Measurements from ENCODE around the gene FTO.

FTO gene

GRCh38 chr16:54063279-54063773 lies 359.4 kb downstream of the FTO start:
- no peak for DNase-seq

GRCh38 chr16:54066451-54067105 lies 362.6 kb downstream of the FTO start:
- DNase-seq = no peak

- DNase-seq = no peak
Measured at GRCh38 chr16:54067322-54068065, 363.5 kb downstream of the FTO start.

GRCh38 chr16:54068212-54068611 lies 364.3 kb downstream of the FTO start:
- DNase-seq = no peak

- no peak for DNase-seq
Measured at GRCh38 chr16:54069601-54070239, 365.8 kb downstream of the FTO start.

- DNase-seq = no peak
Measured at GRCh38 chr16:54070789-54071343, 366.9 kb downstream of the FTO start.

- no peak for DNase-seq
Measured at GRCh38 chr16:54071514-54071913, 367.6 kb downstream of the FTO start.

GRCh38 chr16:54072237-54072636 lies 368.3 kb downstream of the FTO start:
- DNase-seq = no peak

GRCh38 chr16:54073356-54073755 lies 369.4 kb downstream of the FTO start:
- DNase-seq = no peak

- DNase-seq = no peak
Measured at GRCh38 chr16:54075446-54075845, 371.5 kb downstream of the FTO start.

- no peak for DNase-seq
Measured at GRCh38 chr16:54076006-54076504, 372.1 kb downstream of the FTO start.

GRCh38 chr16:54077050-54077821 lies 373.3 kb downstream of the FTO start:
- no peak for DNase-seq

- DNase-seq = no peak
Measured at GRCh38 chr16:54080524-54081008, 376.6 kb downstream of the FTO start.

- DNase-seq = no peak
Measured at GRCh38 chr16:54086791-54087190, 382.8 kb downstream of the FTO start.

GRCh38 chr16:54090602-54091001 lies 386.6 kb downstream of the FTO start:
- no peak for DNase-seq

GRCh38 chr16:54093281-54093680 lies 389.3 kb downstream of the FTO start:
- no peak for DNase-seq

- no peak for DNase-seq
Measured at GRCh38 chr16:54094641-54095040, 390.7 kb downstream of the FTO start.

- no peak for DNase-seq
Measured at GRCh38 chr16:54096607-54097006, 392.7 kb downstream of the FTO start.

GRCh38 chr16:54097774-54098173 lies 393.8 kb downstream of the FTO start:
- DNase-seq = no peak

- no peak for DNase-seq
Measured at GRCh38 chr16:54098247-54098646, 394.3 kb downstream of the FTO start.

GRCh38 chr16:54099627-54100026 lies 395.7 kb downstream of the FTO start:
- no peak for DNase-seq

All from NCI-H187 treated with DMSO at 0.1 percent for 48 hours (cell line).